Ishikawa (cell line): ENCODE measurements around the gene LRRC10B.

Experiments used
- CEBPB ChIP-seq: IDR thresholded peaks from 2 replicates; pipeline ENCODE4 v1.6.1; 2012
- CREB1 ChIP-seq: IDR thresholded peaks from 2 replicates; pipeline ENCODE4 v1.6.1; 2012; ENCODE audit warnings: low read depth
- EGR1 ChIP-seq: IDR thresholded peaks from 2 replicates; pipeline ENCODE4 v1.6.1; 2012
- EP300 ChIP-seq: IDR thresholded peaks from 2 replicates; pipeline ENCODE4 v1.6.1; 2012; ENCODE audit warnings: borderline replicate concordance
- FOXM1 ChIP-seq: IDR thresholded peaks from 2 replicates; pipeline ENCODE4 v1.6.1; 2012; ENCODE audit warnings: low read depth, borderline replicate concordance
- MAX ChIP-seq: IDR thresholded peaks from 2 replicates; pipeline ENCODE4 v1.6.1; 2012
- NFIC ChIP-seq: IDR thresholded peaks from 2 replicates; pipeline ENCODE4 v1.6.1; 2012
- RAD21 ChIP-seq: IDR thresholded peaks from 2 replicates; pipeline ENCODE4 v1.6.1; 2012; ENCODE audit warnings: low read depth
- TAF1 ChIP-seq: IDR thresholded peaks from 2 replicates; pipeline ENCODE4 v1.6.1; 2012; ENCODE audit warnings: low read depth, mild to moderate bottlenecking
- TCF12 ChIP-seq: IDR thresholded peaks from 2 replicates; pipeline ENCODE4 v1.6.1; 2012; ENCODE audit warnings: low read depth
- TEAD4 ChIP-seq: IDR thresholded peaks from 2 replicates; pipeline ENCODE4 v1.6.1; 2012
- USF1 ChIP-seq: IDR thresholded peaks from 2 replicates; pipeline ENCODE4 v1.6.1; 2012
- YY1 ChIP-seq: IDR thresholded peaks from 2 replicates; pipeline ENCODE4 v1.6.1; 2012; ENCODE audit warnings: low read depth
- ZBTB7A ChIP-seq: IDR thresholded peaks from 2 replicates; pipeline ENCODE4 v1.6.1; 2012; ENCODE audit warnings: low read depth
- TF ChIP-seq, protein P1 (sequence below): IDR thresholded peaks from 2 replicates; pipeline ENCODE4 v1.6.1; 2012; ENCODE audit warnings: low read depth, mild to moderate bottlenecking

Gene LRRC10B

DNA sequence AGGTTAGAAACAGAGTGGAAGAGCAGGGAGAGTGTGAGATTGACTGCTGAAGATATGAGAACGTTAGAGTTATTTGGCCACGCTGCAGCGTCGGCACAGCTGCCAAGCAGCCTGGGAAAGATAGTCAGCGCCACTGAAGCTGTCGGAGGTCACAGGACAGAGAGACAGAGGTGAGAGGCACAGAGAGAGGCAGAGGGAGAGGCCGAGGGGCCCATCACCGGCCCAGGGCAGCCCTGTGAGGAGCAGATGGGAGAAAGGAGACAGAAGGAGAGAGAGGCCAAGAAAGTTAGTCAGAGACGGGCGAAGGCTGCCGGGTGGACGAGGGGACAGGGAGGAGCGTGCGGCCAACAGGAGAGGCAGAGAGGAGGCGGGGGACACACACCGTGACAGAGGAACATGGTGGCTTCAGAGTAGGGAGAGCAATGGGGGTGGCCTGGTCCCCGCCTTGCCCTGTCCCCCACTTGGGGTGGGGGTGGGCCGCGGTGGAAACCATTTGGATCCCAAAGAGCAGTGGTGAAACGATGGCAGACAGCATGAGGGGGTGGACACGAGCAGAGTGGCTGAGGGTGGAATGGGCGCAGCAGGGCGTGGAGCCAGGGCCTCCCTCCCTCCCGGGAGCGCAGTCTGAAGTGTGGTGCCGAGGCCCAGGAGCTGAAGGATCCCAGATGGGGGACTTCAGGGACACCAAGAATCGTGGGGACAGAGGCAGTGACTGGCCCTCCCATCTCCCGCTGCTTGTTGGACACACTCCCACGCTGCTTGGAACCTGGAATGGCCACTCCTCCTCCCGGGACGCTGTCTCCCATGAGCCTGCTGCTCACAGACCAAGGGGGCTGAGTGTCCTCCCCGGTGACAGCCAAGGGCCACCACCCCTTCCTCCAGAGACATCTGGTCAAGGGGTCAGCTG, 26.6 kb downstream of the LRRC10B start:
- no peak for TF ChIP-seq TEAD4
- TF ChIP-seq, protein P1, sequence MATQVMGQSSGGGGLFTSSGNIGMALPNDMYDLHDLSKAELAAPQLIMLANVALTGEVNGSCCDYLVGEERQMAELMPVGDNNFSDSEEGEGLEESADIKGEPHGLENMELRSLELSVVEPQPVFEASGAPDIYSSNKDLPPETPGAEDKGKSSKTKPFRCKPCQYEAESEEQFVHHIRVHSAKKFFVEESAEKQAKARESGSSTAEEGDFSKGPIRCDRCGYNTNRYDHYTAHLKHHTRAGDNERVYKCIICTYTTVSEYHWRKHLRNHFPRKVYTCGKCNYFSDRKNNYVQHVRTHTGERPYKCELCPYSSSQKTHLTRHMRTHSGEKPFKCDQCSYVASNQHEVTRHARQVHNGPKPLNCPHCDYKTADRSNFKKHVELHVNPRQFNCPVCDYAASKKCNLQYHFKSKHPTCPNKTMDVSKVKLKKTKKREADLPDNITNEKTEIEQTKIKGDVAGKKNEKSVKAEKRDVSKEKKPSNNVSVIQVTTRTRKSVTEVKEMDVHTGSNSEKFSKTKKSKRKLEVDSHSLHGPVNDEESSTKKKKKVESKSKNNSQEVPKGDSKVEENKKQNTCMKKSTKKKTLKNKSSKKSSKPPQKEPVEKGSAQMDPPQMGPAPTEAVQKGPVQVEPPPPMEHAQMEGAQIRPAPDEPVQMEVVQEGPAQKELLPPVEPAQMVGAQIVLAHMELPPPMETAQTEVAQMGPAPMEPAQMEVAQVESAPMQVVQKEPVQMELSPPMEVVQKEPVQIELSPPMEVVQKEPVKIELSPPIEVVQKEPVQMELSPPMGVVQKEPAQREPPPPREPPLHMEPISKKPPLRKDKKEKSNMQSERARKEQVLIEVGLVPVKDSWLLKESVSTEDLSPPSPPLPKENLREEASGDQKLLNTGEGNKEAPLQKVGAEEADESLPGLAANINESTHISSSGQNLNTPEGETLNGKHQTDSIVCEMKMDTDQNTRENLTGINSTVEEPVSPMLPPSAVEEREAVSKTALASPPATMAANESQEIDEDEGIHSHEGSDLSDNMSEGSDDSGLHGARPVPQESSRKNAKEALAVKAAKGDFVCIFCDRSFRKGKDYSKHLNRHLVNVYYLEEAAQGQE, result no peak
- TF ChIP-seq EGR1, result no peak
- TF ChIP-seq YY1, result no peak
- TF ChIP-seq TCF12, result no peak
- TF ChIP-seq MAX, result no peak
- no peak for TF ChIP-seq EP300
- no peak for TF ChIP-seq NFIC
- TF ChIP-seq ZBTB7A, result no peak
- TF ChIP-seq USF1, result no peak
- no peak for TF ChIP-seq FOXM1
- TF ChIP-seq TAF1, result no peak
- no peak for TF ChIP-seq RAD21
- TF ChIP-seq CEBPB, result no peak
- no peak for TF ChIP-seq CREB1

DNA sequence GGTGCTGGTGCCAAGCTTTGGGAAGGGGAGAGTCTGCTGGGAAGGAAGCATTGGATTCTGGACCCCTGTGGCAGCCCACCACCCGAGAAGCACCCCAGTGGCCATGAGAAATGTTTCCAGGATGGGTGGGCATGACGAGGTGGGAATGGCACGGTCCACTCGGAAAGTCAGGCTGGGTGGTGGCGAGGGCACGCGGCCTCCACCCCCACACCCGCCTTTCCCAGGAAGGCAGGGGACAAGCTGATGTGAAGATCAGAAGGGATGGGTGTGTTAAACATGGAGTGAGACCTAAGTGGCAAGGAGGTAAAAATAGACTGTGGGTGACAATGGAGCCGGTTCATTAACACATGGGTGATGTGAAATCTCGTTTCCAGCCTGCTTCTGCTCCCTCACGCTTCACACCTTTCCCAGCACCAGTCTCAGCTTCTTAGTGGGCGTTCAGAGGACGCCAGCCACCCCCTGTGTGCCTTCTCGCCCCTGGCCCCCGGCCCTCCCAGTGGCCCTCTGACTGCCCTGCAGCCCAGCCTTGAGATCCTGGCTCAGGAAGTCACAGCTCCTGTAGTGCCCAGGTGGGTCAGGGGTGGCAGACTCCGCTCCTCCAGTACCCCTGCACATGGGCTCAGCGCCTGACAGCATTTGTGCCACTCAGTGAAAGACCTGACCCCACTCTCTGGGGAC, 27.6 kb downstream of the LRRC10B start:
- no peak for TF ChIP-seq RAD21
- no peak for TF ChIP-seq CEBPB
- TF ChIP-seq CREB1, result no peak
- TF ChIP-seq TAF1, result no peak

GRCh38 chr11:61536676-61537270, 28.2 kb downstream of the LRRC10B start:
- TF ChIP-seq EGR1 (no peak), CEBPB (no peak), TCF12 (no peak), TAF1 (no peak), ZBTB7A (no peak), NFIC (no peak), EP300 (no peak), RAD21 (no peak), USF1 (no peak), MAX (no peak), CREB1 (no peak), TEAD4 (no peak), YY1 (no peak)
- TF ChIP-seq, protein P1, result no peak

DNA sequence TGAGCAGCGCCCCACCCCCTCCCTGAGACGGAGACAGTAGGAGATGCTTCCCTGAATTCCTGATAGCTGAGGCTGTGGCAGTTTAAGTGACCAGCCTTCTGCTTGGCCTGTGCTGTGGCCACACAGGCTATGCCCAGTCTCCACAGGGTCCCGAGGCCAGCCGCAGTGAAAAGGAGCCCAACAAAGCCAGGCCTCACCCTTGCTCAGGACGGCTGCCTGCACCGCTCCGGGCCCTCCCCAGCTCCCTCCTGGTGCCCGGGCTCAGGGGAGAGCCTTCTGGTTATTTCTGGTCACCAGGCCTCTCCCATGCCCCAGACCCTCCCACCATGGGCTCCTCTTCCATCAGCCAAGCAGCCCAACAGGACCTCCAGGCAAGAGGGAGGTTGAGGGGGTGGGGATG, 28.8 kb downstream of the LRRC10B start:
- TF ChIP-seq ZBTB7A (no peak), CREB1 (no peak), EGR1 (no peak), NFIC (no peak), FOXM1 (no peak), RAD21 (no peak), EP300 (no peak), TEAD4 (no peak), MAX (no peak), YY1 (no peak), TAF1 (no peak)
- TF ChIP-seq, protein P1, result no peak
